GM23338 (cell line): ENCODE data around the gene EVI5L. TPM values are rescaled to one million over a fixed set of nuclear protein-coding genes. Genes with fewer than 3 reads are reported as not detected.
"Not testable (repeated sequence)": the region's sequence is repeated elsewhere in the genome, so short reads cannot be mapped to it uniquely, and the experiment has no call there.

ENCODE experiments used
- ATAC-seq: fragments of 200-7000 bp; cut with Tn5 transposase; 3 replicates; pipeline ENCODE4 v1.9.1; 2020
- DNase-seq: peaks from one replicate; pipeline ENCODE4 v3.0.0-alpha.2; 2015; ENCODE audit warnings: low spot score
- H2AFZ ChIP-seq: fragments of 200-600 bp; sonication (generic); 2 replicates; pipeline ENCODE4 v1.8.0; 2016; ENCODE audit warnings: antibody characterized with exemption, mild to moderate bottlenecking, moderate library complexity
- H3F3A ChIP-seq: fragments of 200-600 bp; sonication (generic); replicated peaks from 2 replicates; pipeline ENCODE4 v1.8.0; 2017; ENCODE audit warnings: antibody characterized with exemption, mixed run types, low read depth
- H3K27ac ChIP-seq: fragments of 200-600 bp; sonication (generic); 2 replicates; pipeline ENCODE4 v1.6.1; 2016; ENCODE audit warnings: low read depth
- H3K27me3 ChIP-seq: fragments of 200-600 bp; sonication (generic); 2 replicates; pipeline ENCODE4 v1.8.0; 2016; ENCODE audit warnings: mild to moderate bottlenecking, mixed run types, moderate library complexity; ENCODE audit not compliant: insufficient read depth
- H3K36me3 ChIP-seq: fragments of 200-600 bp; sonication (generic); 2 replicates; pipeline ENCODE4 v1.8.0; 2016; ENCODE audit warnings: mild to moderate bottlenecking; ENCODE audit not compliant: insufficient read depth
- H3K4me1 ChIP-seq: fragments of 200-600 bp; sonication (generic); 2 replicates; pipeline ENCODE4 v1.8.0; 2016; ENCODE audit warnings: mild to moderate bottlenecking, moderate library complexity; ENCODE audit not compliant: insufficient read depth
- H3K4me2 ChIP-seq: fragments of 200-600 bp; sonication (generic); 2 replicates; pipeline ENCODE4 v1.7.1; 2017; ENCODE audit warnings: mixed run types
- H3K4me3 ChIP-seq: fragments of 200-600 bp; sonication (generic); 2 replicates; pipeline ENCODE4 v1.6.1; 2016; ENCODE audit warnings: mixed run types
- H3K79me2 ChIP-seq: fragments of 200-600 bp; sonication (generic); replicated peaks from 2 replicates; pipeline ENCODE4 v1.8.0; 2017; ENCODE audit warnings: mild to moderate bottlenecking; ENCODE audit not compliant: insufficient read depth
- H3K9me2 ChIP-seq: fragments of 200-600 bp; sonication (generic); 2 replicates; pipeline ENCODE4 v1.8.0; 2017; ENCODE audit not compliant: insufficient read depth
- H4K20me1 ChIP-seq: fragments of 200-600 bp; sonication (generic); replicated peaks from 2 replicates; pipeline ENCODE4 v1.8.0; 2017; ENCODE audit warnings: mild to moderate bottlenecking; ENCODE audit not compliant: insufficient read depth
- H3K27ac Mint-ChIP-seq: 2 replicates; pipeline ENCODE4 v1.8.0; 2020; ENCODE audit warnings: inconsistent platforms, mild to moderate bottlenecking, moderate library complexity, mixed read lengths
- H3K27me3 Mint-ChIP-seq: 3 replicates; pipeline ENCODE4 v1.8.0; 2022; ENCODE audit warnings: low read depth, mild to moderate bottlenecking, moderate library complexity, mixed read lengths, inconsistent platforms; ENCODE audit not compliant: insufficient read depth, poor library complexity
- H3K36me3 Mint-ChIP-seq: 3 replicates; pipeline ENCODE4 v1.8.0; 2021; ENCODE audit warnings: low read depth, mild to moderate bottlenecking, inconsistent platforms, moderate library complexity, mixed read lengths
- H3K4me1 Mint-ChIP-seq: 3 replicates; pipeline ENCODE4 v1.8.0; 2020; ENCODE audit warnings: mild to moderate bottlenecking, inconsistent platforms, mixed read lengths
- H3K4me3 Mint-ChIP-seq: 3 replicates; pipeline ENCODE4 v1.8.0; 2021; ENCODE audit warnings: moderate library complexity, mild to moderate bottlenecking, inconsistent platforms, mixed read lengths
- H3K9me3 Mint-ChIP-seq: 3 replicates; pipeline ENCODE4 v1.8.0; 2020; ENCODE audit warnings: moderate library complexity, mild to moderate bottlenecking, inconsistent platforms, mixed read lengths
- CREB1 ChIP-seq: fragments of 250-450 bp; sonication (Bioruptor Pico); IDR thresholded peaks from 2 replicates; pipeline ENCODE4 v1.5.0; 2020; ENCODE audit warnings: low read depth, mild to moderate bottlenecking, moderate library complexity
- EZH2phosphoT487 ChIP-seq: fragments of 200-600 bp; sonication (generic); IDR thresholded peaks from one replicate; pipeline ENCODE4 v1.8.1; 2018; ENCODE audit warnings: antibody characterized with exemption; ENCODE audit not compliant: unreplicated experiment
- NANOG ChIP-seq: IDR thresholded peaks from 2 replicates; pipeline ENCODE4 v1.6.1; 2016; ENCODE audit warnings: antibody characterized with exemption, borderline replicate concordance
- POLR2AphosphoS5 ChIP-seq: IDR thresholded peaks from 2 replicates; pipeline ENCODE4 v1.6.1; 2016; ENCODE audit warnings: antibody characterized with exemption, low read depth
- STAT1 ChIP-seq: IDR thresholded peaks from one replicate; pipeline ENCODE4 v1.6.1; 2016; ENCODE audit warnings: antibody characterized with exemption; ENCODE audit not compliant: unreplicated experiment
- ZNF114 ChIP-seq: fragments of 250-450 bp; sonication (Bioruptor Pico); IDR thresholded peaks from 2 replicates; pipeline ENCODE4 v1.5.0; 2020; ENCODE audit warnings: mild to moderate bottlenecking, moderate library complexity
- ZNF331 ChIP-seq: fragments of 250-450 bp; sonication (Bioruptor Pico); IDR thresholded peaks from 2 replicates; pipeline ENCODE4 v1.5.0; 2020; ENCODE audit warnings: low read depth, mild to moderate bottlenecking, moderate library complexity
- polyA plus RNA-seq: library from polyadenylated mRNA; unstranded; fragments of >200 nt; fragmentation: Nextera tagmentation; extraction: Ambion mirVana; gene quantifications from 2 replicates; pipeline ENCODE4 v1.2.1, GENCODE V29; 2016
- total RNA-seq: library from RNA; depleted of rRNA; stranded (reverse); fragments of >200 nt; shearing (Covaris generic); gene quantifications from 2 replicates; pipeline ENCODE4 v1.2.3, GENCODE V29; 2014
- TF ChIP-seq, protein P1 (sequence below): IDR thresholded peaks from one replicate; pipeline ENCODE4 v1.6.1; 2018; ENCODE audit warnings: antibody characterized with exemption; ENCODE audit not compliant: unreplicated experiment
- TF ChIP-seq, protein P2 (sequence below): IDR thresholded peaks from 2 replicates; pipeline ENCODE4 v1.6.1; 2016; ENCODE audit warnings: antibody characterized with exemption

Gene EVI5L
- total and polyA plus RNA-seq, 2 experiments from 2014 or later: 4.5 to 16.2 TPM

DNA sequence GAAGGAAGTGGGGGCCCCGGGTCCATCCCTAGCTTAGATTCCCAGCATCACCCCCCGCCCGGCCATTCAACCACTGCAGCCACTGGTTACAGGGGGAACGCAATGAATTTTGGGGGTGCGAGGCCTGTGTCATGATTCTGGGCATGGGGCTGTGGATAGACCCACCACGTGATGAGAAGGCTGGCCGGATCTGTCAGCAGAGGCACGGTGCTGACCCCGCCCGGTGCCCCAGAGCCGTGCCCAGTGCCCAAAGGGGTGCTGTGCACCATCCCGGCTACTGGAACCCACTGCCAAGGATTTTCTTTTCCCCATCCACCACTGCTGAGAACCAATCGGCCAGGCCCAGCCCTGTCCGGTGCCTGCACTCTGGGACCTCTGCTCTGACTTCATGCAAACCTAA, 39.6 kb upstream of the EVI5L start (continued):
- TF ChIP-seq, protein P1, sequence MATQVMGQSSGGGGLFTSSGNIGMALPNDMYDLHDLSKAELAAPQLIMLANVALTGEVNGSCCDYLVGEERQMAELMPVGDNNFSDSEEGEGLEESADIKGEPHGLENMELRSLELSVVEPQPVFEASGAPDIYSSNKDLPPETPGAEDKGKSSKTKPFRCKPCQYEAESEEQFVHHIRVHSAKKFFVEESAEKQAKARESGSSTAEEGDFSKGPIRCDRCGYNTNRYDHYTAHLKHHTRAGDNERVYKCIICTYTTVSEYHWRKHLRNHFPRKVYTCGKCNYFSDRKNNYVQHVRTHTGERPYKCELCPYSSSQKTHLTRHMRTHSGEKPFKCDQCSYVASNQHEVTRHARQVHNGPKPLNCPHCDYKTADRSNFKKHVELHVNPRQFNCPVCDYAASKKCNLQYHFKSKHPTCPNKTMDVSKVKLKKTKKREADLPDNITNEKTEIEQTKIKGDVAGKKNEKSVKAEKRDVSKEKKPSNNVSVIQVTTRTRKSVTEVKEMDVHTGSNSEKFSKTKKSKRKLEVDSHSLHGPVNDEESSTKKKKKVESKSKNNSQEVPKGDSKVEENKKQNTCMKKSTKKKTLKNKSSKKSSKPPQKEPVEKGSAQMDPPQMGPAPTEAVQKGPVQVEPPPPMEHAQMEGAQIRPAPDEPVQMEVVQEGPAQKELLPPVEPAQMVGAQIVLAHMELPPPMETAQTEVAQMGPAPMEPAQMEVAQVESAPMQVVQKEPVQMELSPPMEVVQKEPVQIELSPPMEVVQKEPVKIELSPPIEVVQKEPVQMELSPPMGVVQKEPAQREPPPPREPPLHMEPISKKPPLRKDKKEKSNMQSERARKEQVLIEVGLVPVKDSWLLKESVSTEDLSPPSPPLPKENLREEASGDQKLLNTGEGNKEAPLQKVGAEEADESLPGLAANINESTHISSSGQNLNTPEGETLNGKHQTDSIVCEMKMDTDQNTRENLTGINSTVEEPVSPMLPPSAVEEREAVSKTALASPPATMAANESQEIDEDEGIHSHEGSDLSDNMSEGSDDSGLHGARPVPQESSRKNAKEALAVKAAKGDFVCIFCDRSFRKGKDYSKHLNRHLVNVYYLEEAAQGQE: no peak
- TF ChIP-seq EZH2phosphoT487 (no peak), CREB1 (CRISPR knock-in tag) (no peak), POLR2AphosphoS5 (no peak)

DNA sequence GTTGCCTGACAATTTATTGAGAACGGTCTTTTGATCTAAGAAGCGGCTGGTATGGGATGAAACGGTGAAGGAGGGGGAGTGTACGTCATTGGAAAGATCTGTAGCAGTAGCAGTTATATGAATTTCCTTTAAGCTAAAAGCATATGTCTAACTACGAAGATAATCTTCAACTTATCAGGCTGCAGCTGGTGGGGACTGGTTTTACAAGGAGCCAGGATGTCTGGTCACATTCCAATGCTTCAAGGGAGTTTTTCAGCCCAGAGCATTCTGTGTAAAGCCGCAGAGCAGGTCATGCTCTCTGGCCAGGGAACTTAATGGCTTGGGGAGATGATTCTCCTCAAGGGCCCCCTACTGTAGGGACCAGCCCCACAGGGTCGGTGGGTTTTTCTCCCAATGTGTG, 37.7 kb upstream of the EVI5L start:
- no peaks in the 10 kb centered on the region for H3K9me2 ChIP-seq
- H3F3A ChIP-seq: no peaks in the 10 kb centered on the region
- no peak overlapping the region for H3K4me2 ChIP-seq
- H3K27me3 Mint-ChIP-seq: peaks cover 29% of the 10 kb centered on the region
- H3K27me3 ChIP-seq: peaks cover 35% of the 10 kb centered on the region
- H3K9me3 Mint-ChIP-seq: peaks cover 4% of the 10 kb centered on the region
- no peak overlapping the region for H3K27ac ChIP-seq
- DNase-seq: peak; percentile 12
- no peak overlapping the region for H3K4me3 ChIP-seq
- peaks cover 15% of the 10 kb centered on the region for H3K4me1 Mint-ChIP-seq
- TF ChIP-seq STAT1: no peak
- no peaks in the 10 kb centered on the region for H3K79me2 ChIP-seq
- H3K4me3 Mint-ChIP-seq: no peak overlapping the region; the same call in 2 of the 3 replicates
- H3K27ac Mint-ChIP-seq: no peak overlapping the region
- no peaks in the 10 kb centered on the region for H3K36me3 ChIP-seq
- no peaks in the 10 kb centered on the region; the same call in 1 of the 2 replicates for H3K4me1 ChIP-seq
- H3K36me3 Mint-ChIP-seq: 0 out of 3 replicates have a peak, but pooled peaks cover 1% of the 10 kb centered on the region
- H2AFZ ChIP-seq: no peak overlapping the region
- no peak for ATAC-seq
- H4K20me1 ChIP-seq: no peaks in the 10 kb centered on the region

DNA sequence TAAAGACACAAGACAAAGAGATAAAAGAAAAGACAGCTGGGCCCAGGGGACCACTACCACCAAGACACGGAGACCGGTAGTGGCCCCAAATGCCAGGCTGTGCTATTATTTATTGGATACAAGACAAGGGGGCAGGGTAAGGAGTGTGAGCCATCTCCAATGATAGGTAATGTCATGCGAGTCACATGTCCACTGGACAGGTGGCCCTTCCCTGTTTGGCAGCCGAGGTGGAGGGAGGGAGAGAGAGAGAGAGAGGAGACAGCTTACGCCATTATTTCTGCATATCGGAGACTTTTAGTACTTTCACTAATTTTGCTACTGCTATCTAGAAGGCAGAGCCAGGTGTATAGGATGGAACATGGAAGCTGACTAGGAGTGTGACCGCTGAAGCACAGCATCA, 37.3 kb upstream of the EVI5L start:
- not testable (repeated sequence) for H3F3A ChIP-seq, H3K79me2 ChIP-seq, H3K4me3 ChIP-seq, H3K4me3 Mint-ChIP-seq, H3K27ac ChIP-seq, H3K9me2 ChIP-seq, DNase-seq, H3K36me3 Mint-ChIP-seq, H3K4me2 ChIP-seq, H3K36me3 ChIP-seq, H2AFZ ChIP-seq, H3K4me1 ChIP-seq, H4K20me1 ChIP-seq, H3K9me3 Mint-ChIP-seq, ATAC-seq, H3K27ac Mint-ChIP-seq
- H3K4me1 Mint-ChIP-seq: peaks cover 12% of the 10 kb centered on the region; the same call in 2 of the 3 replicates
- peaks cover 25% of the 10 kb centered on the region for H3K27me3 Mint-ChIP-seq
- peaks cover 31% of the 10 kb centered on the region for H3K27me3 ChIP-seq

DNA sequence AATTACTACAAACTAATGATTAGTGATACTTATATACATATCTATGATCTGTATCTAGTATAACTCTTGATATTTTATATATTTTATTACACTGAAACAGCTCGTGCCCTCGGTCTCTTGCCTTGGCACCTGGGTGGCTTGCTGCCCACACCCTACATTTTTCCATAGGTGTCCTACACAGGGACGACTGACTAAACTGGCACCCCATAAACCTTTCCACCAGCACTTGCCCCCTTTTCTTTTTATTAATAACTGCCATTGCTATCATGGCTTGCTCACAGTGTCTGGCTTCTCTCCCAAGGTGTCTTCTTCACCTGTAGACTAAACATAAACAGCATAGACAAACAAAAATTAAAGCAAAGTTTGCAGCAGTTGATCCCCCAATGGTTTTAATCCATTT, 36.5 kb upstream of the EVI5L start:
- Mint-ChIP-seq H3K9me3 (peaks cover 4% of the 10 kb centered on the region), H3K27me3 (peaks cover 17% of the 10 kb centered on the region), H3K4me1 (peaks cover 12% of the 10 kb centered on the region; the same call in 2 of the 3 replicates), H3K4me3 (no peak overlapping the region), H3K27ac (no peak overlapping the region), H3K36me3 (no peaks in the 10 kb centered on the region)
- Histone ChIP-seq H3K9me2 (no peaks in the 10 kb centered on the region), H3K79me2 (no peaks in the 10 kb centered on the region), H4K20me1 (no peaks in the 10 kb centered on the region), H3K4me2 (no peak overlapping the region), H3F3A (no peaks in the 10 kb centered on the region), H3K4me1 (peaks cover 4% of the 10 kb centered on the region; the same call in 1 of the 2 replicates), H3K4me3 (no peak overlapping the region), H3K27ac (no peak overlapping the region), H2AFZ (no peak overlapping the region), H3K36me3 (no peaks in the 10 kb centered on the region), H3K27me3 (peaks cover 23% of the 10 kb centered on the region)
- no peak for ATAC-seq
- DNase-seq: no peak
- no peak for TF ChIP-seq POLR2AphosphoS5
- TF ChIP-seq CREB1 (CRISPR knock-in tag): no peak
- TF ChIP-seq, protein P2, sequence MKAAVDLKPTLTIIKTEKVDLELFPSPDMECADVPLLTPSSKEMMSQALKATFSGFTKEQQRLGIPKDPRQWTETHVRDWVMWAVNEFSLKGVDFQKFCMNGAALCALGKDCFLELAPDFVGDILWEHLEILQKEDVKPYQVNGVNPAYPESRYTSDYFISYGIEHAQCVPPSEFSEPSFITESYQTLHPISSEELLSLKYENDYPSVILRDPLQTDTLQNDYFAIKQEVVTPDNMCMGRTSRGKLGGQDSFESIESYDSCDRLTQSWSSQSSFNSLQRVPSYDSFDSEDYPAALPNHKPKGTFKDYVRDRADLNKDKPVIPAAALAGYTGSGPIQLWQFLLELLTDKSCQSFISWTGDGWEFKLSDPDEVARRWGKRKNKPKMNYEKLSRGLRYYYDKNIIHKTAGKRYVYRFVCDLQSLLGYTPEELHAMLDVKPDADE: no peak
- TF ChIP-seq EZH2phosphoT487: no peak
- no peak for TF ChIP-seq NANOG
- TF ChIP-seq, protein P1: no peak
- no peak for TF ChIP-seq ZNF331 (CRISPR knock-in tag)
- no peak for TF ChIP-seq ZNF114 (CRISPR knock-in tag)
